ENCODE data around the gene RPP25L. TPM values are rescaled to one million over a fixed set of nuclear protein-coding genes. Genes with fewer than 3 reads are reported as not detected.

Gene RPP25L
- total RNA-seq, 1 experiment from 2014 or later, result 25.0 TPM

- H3F3A ChIP-seq (ENCODE audit: low read length, unreplicated experiment), result no peaks in the 10 kb centered on the region
- ChIA-PET CTCF (no interaction called here), POLR2A (ENCODE audit: unreplicated experiment) (no interaction called here)
- no peaks in the 10 kb centered on the region for H3K9me3 ChIP-seq (ENCODE audit: low read length)
- H4K20me1 ChIP-seq (ENCODE audit: low read length), result 0 out of 2 replicates have a peak, but pooled peaks cover 4% of the 10 kb centered on the region
- no TSS peak for BruUV-seq (replicated peaks)
- no peaks in the 10 kb centered on the region for H3K36me3 ChIP-seq (ENCODE audit: low read depth, low read length)
- DNase-seq (no peak), ATAC-seq (no peak)
- no peak overlapping the region for H3K27ac ChIP-seq (ENCODE audit: low read length)
- H3K79me2 ChIP-seq (ENCODE audit: low read length), result peaks cover 25% of the 10 kb centered on the region
- no peak overlapping the region for H3K9ac ChIP-seq (ENCODE audit: low read length)
- TF ChIP-seq CTCF (conservative IDR thresholded peaks at IDR 0.05; ENCODE audit: low read depth, low read length) (no peak), EZH2phosphoT487 (IDR thresholded peaks at IDR 0.05; ENCODE audit: borderline replicate concordance, low read length) (no peak), EZH2 (IDR thresholded peaks at IDR 0.05; ENCODE audit: low read length, unreplicated experiment) (no peak)
- intact Hi-C loops (cut with micrococcal nuclease), result no loop called here
- H3K9me2 ChIP-seq (replicated peaks; ENCODE audit: low read length), result no peaks in the 10 kb centered on the region
- H3K27me3 ChIP-seq (ENCODE audit: low read length), result no peaks in the 10 kb centered on the region
- no peak overlapping the region for H2AFZ ChIP-seq (ENCODE audit: low read length)
- H3K4me1 ChIP-seq (ENCODE audit: insufficient read depth, low read length), result peaks cover 5% of the 10 kb centered on the region; the same call in 1 of the 2 replicates
- peak overlapping the region; percentile 76; the same call in 1 of the 2 replicates for H3K4me3 ChIP-seq (ENCODE audit: low read length)
- H3K4me2 ChIP-seq (ENCODE audit: low read length), result peak overlapping the region; percentile 93
These were observed 23.7 kb upstream of the RPP25L start for GRCh38 chr9:34635556-34635955.

- Histone ChIP-seq H3K79me2 (ENCODE audit: low read length) (peaks cover 25% of the 10 kb centered on the region), H3K9me3 (ENCODE audit: low read length) (no peaks in the 10 kb centered on the region), H2AFZ (ENCODE audit: low read length) (no peak overlapping the region), H3K27me3 (ENCODE audit: low read length) (0 out of 2 replicates have a peak, but pooled peaks cover under 1% of the 10 kb centered on the region), H3K9me2 (replicated peaks; ENCODE audit: low read length) (no peaks in the 10 kb centered on the region), H3K9ac (ENCODE audit: low read length) (no peak overlapping the region), H3K4me2 (ENCODE audit: low read length) (no peak overlapping the region), H3F3A (ENCODE audit: low read length, unreplicated experiment) (no peaks in the 10 kb centered on the region), H3K4me3 (ENCODE audit: low read length) (no peak overlapping the region), H3K36me3 (ENCODE audit: low read depth, low read length) (no peaks in the 10 kb centered on the region), H4K20me1 (ENCODE audit: low read length) (0 out of 2 replicates have a peak, but pooled peaks cover 4% of the 10 kb centered on the region), H3K27ac (ENCODE audit: low read length) (no peak overlapping the region), H3K4me1 (ENCODE audit: insufficient read depth, low read length) (peaks cover 5% of the 10 kb centered on the region; the same call in 1 of the 2 replicates)
- TSS peak; percentile 37 for BruUV-seq (replicated peaks)
- intact Hi-C loops (cut with micrococcal nuclease), result loop anchor here (1.0 kb wide), 1 partner anchor 21 kb away; no protein-coding TSS in a partner anchor
- ChIA-PET POLR2A (ENCODE audit: unreplicated experiment) (no interaction called here), CTCF (interaction anchor here (0.5 to 1.1 kb wide), 4 partner anchors 12 to 752 kb away, joined by 3 to 6 read pairs (median 4); partner anchors contain the start of gene GALT)
- TF ChIP-seq EZH2phosphoT487 (IDR thresholded peaks at IDR 0.05; ENCODE audit: borderline replicate concordance, low read length) (no peak), EZH2 (IDR thresholded peaks at IDR 0.05; ENCODE audit: low read length, unreplicated experiment) (no peak), CTCF (conservative IDR thresholded peaks at IDR 0.05; ENCODE audit: low read depth, low read length) (no peak)
- no peak for DNase-seq
- ATAC-seq, result no peak
These were observed 22.8 kb upstream of the RPP25L start for GRCh38 chr9:34634551-34635248.
